Hepatic stellate cell (primary cell): ENCODE results near the gene RPS3A.
"Not testable (repeated sequence)": the region's sequence is repeated elsewhere in the genome, so short reads cannot be mapped to it uniquely, and the experiment has no call there.

ENCODE experiments used
- DNase-seq: peaks from one replicate; pipeline ENCODE4 v3.0.0; 2011; ENCODE audit warnings: low spot score

The RPS3A gene

DNA sequence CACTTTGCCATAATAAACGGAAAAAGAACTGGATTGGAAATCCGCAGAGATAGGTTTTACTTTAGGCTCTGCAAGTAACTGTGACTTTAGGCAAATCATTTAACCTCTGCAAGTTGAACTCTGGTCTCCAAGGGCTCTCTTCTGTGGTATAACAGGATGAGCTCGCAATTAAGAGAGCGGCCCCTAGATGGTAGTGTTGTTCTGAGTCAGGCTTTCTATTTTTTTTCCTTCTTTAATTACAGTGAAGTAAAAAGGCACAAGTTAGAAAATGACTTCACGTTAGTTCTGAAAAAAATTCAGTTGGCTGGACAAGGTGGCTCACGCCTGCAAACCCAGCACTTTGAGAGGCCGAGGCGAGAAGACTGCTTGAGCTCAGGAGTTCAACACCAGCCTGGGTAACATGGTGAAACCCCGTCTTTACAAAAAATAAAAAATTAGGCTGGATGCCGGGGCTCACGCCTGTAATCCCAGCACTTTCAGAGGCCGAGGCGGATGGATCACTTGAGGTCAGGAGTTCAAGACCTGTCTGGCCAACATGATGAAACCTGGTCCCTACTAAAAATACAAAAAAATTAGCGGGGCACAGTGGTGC, 18.0 kb downstream of the RPS3A start:
- DNase-seq, result peak; percentile 54

DNA sequence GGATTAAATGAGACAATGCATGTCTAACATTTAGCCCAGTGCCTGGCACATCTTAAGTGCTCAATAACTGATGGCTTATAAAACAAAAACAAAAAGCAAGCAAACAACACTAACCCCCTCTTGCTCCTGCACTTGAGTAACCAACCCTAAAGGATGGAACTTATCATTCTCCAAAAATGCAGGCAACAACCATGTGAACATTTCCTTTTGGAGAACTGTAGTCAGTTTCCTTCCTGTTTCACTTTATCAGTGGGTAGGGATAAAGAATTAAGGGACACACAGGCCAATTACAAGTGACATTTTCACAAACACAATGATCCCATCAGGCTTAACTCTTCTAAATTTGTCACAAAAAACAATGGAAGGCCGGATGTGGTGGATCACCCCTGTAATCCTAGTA, 30.4 kb downstream of the RPS3A start:
- DNase-seq, result no peak

DNA sequence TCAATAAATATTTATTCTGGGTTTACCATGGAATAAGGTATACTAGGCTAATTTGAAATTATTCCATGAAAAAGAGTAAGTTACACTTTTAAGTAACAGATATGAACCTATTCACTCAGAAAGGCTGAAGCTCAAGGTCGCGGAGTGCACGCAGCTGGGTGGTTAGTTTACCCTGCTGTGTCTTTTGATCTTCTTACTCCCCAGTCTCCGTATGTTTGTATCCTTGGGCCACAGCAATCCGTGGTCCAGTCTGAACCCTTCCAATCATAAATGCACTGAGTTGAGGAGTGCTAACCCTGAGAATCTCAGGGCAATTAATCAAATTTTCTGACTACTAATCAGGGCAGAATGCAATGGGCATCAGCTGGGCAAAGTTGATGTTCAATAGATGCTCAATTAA, 33.9 kb downstream of the RPS3A start:
- DNase-seq, result no peak

DNA sequence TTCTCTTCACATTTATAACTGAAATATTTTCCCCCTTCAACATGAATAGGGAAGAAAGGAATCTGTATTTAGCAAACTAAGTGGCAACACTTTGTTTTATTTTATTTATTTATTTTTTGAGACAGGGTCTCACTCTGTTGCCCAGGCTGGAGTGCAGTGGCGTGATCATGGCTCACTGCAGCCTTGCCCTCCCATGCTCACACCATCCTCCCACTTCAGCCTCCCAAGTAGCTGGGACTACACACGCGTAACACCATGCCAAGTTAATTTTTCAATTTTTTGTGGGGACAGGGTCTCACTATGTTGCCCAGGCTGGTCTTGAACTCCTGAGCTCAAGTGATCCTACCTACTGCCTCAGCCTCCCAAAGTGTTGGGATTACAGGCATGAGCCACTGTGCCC, 36.6 kb downstream of the RPS3A start:
- not testable (repeated sequence) for DNase-seq

DNA sequence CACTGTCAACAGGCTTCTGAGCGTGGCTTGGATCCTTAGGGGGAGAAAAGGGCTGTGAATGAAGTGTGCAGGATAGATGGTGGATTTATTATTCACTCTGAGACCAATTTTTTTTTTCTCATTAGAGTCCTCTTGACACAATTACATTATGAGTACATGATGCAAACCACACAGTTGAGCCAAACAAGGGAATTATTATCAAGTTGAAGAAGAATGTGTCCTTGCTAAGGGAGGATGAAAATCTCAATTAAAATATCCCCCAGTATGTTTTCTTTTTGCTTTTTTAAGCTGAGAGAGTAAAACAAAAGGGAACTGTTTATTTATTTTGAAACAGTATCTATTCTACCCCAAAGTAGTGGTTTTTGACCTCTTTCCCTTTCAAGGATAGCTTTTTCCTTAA, 40.4 kb downstream of the RPS3A start:
- no peak for DNase-seq

DNA sequence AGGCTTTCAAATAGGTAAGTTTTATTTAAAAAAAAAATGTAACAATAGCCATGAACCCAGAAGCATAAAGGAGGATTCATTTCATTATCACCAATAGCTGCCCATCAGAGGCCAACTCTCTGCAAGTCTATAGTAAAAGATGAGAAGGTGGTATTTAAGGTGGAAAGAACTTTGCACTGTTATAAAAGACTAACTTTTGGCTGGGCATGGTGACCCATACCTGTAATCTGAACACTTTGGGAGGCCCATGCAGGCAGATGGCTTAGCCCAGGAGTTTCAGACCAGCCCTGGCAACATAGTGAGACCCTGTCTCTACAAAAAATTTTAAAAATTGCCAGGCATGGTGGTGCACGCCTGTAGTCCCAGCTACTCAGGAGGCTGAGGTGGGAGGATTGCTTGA, 43.3 kb downstream of the RPS3A start:
- no peak for DNase-seq

DNA sequence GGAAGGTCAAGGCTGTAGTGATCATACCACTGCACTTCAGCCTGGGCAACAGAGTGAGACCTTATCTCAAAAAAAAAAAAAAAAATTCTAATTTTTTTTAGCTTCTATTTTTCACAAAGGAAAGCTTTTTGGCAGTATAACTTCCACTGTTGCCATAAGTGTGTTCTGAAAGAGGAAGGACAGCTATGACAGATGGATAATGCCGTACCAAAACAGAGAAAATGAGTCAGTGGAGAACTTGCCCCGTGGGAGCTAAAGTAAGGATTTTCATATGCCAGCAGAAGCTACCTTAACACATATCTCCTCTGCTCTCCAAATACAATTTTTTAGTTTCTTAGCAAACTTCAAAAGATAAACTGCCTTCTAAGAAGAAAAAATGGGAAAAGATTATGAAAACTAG, 43.7 kb downstream of the RPS3A start:
- no peak for DNase-seq

DNA sequence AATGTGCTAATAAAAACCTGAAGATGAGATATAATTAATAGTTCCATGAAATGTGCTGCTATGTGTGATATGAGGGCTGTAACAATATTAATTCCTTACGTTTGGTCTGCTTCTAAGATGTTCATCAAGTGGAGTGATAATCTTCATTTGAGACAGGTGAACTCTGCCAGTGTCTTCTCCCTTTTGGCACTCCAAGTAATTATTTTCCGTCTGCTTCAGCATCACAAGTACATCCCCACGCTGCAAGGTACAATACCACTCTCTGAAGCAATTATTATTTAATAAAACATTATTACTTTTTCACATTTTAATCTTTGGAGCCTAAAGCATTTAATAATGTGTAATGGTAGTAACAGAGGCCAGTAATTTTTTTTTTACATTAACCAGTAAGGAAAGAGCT, 44.4 kb downstream of the RPS3A start:
- DNase-seq, result no peak

DNA sequence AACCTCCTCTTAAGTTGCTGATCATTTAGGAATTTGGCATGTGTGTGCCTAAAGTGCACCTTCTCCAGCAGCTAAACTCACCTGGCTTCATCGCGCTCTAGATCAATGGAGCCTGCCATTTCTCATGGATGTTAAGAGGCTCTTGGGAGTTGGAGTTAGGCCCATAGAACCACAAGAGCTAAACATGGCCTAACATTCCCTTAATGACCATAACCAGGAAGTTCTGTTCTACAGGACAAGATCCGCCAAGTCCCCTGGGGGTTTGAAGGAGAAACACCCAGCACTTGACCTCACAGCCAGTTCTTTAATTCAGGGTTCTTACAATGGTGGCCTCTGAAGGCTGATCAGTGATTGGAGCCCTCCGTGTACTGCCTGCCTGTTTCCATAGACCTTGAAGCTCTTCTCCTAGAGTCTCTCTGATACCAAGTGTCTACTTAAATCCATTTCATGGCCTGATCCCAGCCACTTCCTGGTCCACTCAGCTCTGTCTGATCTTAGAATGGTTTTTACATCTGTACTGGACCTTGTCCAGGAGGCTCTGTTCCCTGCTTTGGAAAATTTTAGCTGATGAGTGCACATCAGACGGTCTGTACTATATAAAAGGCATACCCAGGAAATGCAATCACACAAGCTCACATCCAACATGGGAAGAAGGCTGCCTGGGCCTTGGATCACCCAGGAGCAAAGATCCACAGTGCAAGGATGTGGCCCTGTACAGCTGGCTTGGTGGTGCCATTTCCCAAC, 45.1 kb downstream of the RPS3A start:
- no peak for DNase-seq

DNA sequence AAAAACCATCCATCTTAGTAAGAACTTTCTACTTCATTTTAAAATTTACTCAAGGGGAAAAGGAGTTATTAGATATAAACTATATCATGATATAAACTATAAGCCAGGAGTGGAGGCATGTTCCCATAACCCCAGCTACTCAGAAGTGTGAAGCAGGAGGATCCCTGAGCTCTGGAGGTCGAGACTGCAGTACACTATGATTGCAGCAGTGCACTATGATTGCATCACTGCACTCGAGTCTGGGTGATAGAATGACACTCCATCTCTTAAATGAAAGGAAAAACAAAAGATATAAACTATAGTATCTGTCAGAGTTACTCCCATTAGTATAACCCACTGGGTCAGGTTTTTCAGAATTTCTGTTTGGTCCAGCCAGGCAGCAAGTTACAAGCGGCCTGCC, 47.6 kb downstream of the RPS3A start:
- DNase-seq, result no peak

DNA sequence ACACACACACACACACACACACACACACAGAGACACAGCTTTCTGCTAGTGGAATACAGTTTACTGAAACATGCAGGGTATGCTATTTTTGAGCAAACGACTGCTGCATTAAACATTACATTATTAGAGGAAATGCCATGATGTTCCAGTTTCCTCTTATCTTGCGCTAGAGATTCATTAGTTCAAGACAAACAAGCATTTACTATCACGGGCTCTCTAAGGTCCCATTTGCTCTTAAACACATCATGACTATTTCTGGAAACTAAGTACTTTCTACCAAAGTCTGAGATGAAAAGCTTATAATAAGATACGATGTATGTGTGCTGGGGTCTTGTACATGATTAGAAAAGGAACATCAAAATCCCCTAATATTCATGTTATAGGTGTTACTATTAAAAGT, 48.8 kb downstream of the RPS3A start:
- DNase-seq, result no peak

DNA sequence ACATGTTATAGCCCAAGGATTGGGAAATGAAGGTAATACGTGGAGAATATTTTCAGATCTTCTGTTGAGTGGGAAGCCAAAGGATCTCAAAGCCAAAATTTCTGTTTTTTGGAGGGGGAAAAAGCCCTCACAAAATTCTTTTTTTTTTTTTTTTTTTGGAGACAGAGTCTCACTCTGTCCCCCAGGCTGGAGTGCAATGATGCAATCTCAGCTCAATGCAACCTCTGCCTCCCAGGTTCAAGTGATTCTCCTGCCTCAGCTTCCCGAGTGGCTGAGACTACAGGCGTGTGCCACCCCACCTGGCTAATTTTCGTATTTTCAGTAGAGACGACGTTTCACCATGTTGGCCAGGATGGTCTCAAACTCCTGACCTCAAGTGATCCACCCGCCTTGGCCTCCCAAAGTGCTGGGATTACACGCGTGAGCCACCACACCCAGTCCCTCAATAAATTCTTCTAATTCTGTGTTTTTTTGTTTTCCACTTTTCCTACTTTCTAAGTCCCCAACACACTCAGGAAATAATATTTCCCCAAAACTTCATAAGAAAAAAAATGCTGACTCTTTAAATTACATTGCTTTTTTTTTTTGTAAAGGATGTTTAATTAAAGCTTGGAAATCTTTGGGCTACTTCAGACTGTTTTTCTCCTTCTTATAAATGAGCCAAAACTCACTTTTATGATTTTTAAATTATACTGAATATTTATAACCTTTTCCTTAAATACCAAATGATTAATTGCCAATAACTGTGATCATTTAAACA, 51.6 kb downstream of the RPS3A start:
- DNase-seq, result no peak

DNA sequence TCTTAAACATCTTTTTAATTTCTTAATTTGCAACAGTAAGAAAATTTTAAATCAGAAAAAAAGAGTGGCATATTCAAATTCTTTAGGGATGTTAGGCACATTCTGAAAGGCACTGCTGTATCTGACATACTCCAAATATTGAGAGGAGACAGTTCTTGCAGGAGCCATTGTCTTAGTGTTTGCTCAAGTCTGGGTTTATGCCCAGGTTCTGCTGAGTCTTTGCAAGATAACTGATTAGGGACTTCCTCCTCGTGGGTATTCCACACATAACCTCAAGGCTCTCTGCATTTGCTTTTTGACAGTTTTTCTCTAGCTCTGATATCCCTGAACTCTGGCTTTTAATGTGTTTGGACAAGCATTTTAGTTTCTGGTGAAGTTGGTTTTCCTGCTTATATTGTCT, 52.6 kb downstream of the RPS3A start:
- no peak for DNase-seq

DNA sequence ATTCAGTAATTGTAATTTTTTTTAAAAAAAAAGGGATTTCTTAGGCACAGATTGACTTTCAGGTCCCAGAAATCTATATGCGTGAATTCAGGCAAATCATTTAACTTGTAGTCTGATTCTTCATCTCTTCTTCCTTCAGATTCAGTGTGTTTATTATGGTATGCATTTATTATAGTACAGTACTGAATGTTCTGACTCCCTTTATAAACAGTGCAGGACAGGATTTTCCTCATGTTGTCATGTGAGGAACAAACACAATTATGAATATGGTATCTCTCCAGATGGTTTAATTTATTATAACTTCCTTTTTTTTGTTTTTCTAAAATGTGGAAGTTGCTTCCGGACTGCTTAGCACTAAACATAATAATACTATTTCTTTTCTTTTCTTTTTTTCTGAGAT, 54.2 kb downstream of the RPS3A start:
- no peak for DNase-seq
